HEK293T (cell line): ENCODE results near the gene CMKLR1.

Experiments
- CTCF ChIA-PET: fragments of 350-600 bp; formaldehyde crosslinking; extraction: SDS; loops from one replicate; lab custom pipeline; 2021; ENCODE audit warnings: antibody characterized with exemption, inconsistent platforms; lab: Yijun Ruan, JAX
- POLR2A ChIA-PET: fragments of 350-600 bp; formaldehyde crosslinking; extraction: SDS; loops from one replicate; lab custom pipeline; 2020; ENCODE audit warnings: antibody characterized with exemption, inconsistent platforms; lab: Yijun Ruan, JAX
- DNase-seq: peaks from one replicate; pipeline ENCODE4 v3.0.0; 2012; ENCODE audit warnings: mixed read lengths; ENCODE audit errors: extremely low spot score
- ARNT ChIP-seq: fragments of 450-650 bp; IDR thresholded peaks from 2 replicates; pipeline ENCODE4 v1.6.1; 2017; ENCODE audit warnings: mild to moderate bottlenecking
- BHLHE40 ChIP-seq: fragments of 450-650 bp; IDR thresholded peaks from 2 replicates; pipeline ENCODE4 v1.6.1; 2016; ENCODE audit warnings: mild to moderate bottlenecking, moderate library complexity, borderline replicate concordance
- CTBP1 ChIP-seq: fragments of 450-650 bp; IDR thresholded peaks from 2 replicates; pipeline ENCODE4 v1.6.1; 2016; ENCODE audit warnings: borderline replicate concordance
- ELF4 ChIP-seq: fragments of 450-650 bp; IDR thresholded peaks from 2 replicates; pipeline ENCODE4 v1.6.1; 2017; ENCODE audit warnings: antibody characterized with exemption
- FOXA1 ChIP-seq: fragments of 450-650 bp; IDR thresholded peaks from 2 replicates; pipeline ENCODE4 v1.6.1; 2016; ENCODE audit warnings: mild to moderate bottlenecking
- FOXK2 ChIP-seq: fragments of 450-650 bp; IDR thresholded peaks from 2 replicates; pipeline ENCODE4 v1.6.1; 2016; ENCODE audit warnings: mild to moderate bottlenecking
- FOXM1 ChIP-seq: fragments of 450-650 bp; IDR thresholded peaks from 2 replicates; pipeline ENCODE4 v1.6.1; 2017; ENCODE audit warnings: mild to moderate bottlenecking, borderline replicate concordance
- HDGF ChIP-seq: fragments of 450-650 bp; IDR thresholded peaks from 2 replicates; pipeline ENCODE4 v1.6.1; 2017; ENCODE audit warnings: antibody characterized with exemption, borderline replicate concordance
- L3MBTL2 ChIP-seq: fragments of 450-650 bp; conservative IDR thresholded peaks from 2 replicates; pipeline ENCODE4 v1.6.1; 2016; ENCODE audit warnings: mild to moderate bottlenecking
- LEF1 ChIP-seq: fragments of 450-650 bp; IDR thresholded peaks from 2 replicates; pipeline ENCODE4 v1.6.1; 2017; ENCODE audit warnings: mild to moderate bottlenecking, borderline replicate concordance
- NFRKB ChIP-seq: fragments of 450-650 bp; IDR thresholded peaks from 2 replicates; pipeline ENCODE4 v1.6.1; 2016; ENCODE audit warnings: mild to moderate bottlenecking, moderate library complexity
- SP1 ChIP-seq: fragments of 450-650 bp; IDR thresholded peaks from 2 replicates; pipeline ENCODE4 v1.6.1; 2017
- SUZ12 ChIP-seq: fragments of 450-650 bp; IDR thresholded peaks from 2 replicates; pipeline ENCODE4 v1.6.1; 2016; ENCODE audit warnings: mild to moderate bottlenecking
- TARDBP ChIP-seq: fragments of 450-650 bp; IDR thresholded peaks from 2 replicates; pipeline ENCODE4 v1.6.1; 2016
- ZNF384 ChIP-seq: fragments of 450-650 bp; IDR thresholded peaks from 2 replicates; pipeline ENCODE4 v1.6.1; 2016
- TF ChIP-seq, protein P1 (sequence below): fragments of 450-650 bp; IDR thresholded peaks from 2 replicates; pipeline ENCODE4 v1.6.1; 2016

Gene CMKLR1

DNA sequence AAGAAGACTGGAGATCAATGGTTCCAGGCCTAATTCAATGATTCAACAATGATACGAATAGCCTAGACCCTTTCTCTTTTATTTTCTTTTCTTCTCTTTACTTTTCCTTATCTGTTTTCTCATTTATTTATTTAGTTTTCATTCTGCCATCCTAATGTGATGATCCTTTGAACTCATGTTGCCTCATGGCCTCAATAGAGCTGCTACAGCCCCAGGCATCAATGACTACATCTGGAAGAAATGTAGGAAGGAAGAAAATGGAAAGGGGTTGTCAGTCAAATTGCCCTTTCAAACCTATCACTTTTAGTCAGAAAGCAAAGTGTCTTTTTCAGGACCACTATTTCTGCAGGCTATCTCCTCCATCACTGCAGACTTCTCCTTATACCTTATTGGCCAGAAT is 69.9 kb downstream of the CMKLR1 start:
- no peak for DNase-seq
- POLR2A ChIA-PET: no interaction called here
- CTCF ChIA-PET: no interaction called here
- TF ChIP-seq FOXM1 (no peak), HDGF (no peak), FOXK2 (no peak), NFRKB (no peak), LEF1 (no peak), SP1 (no peak), ARNT (no peak), FOXA1 (no peak), TARDBP (no peak), L3MBTL2 (no peak)

DNA sequence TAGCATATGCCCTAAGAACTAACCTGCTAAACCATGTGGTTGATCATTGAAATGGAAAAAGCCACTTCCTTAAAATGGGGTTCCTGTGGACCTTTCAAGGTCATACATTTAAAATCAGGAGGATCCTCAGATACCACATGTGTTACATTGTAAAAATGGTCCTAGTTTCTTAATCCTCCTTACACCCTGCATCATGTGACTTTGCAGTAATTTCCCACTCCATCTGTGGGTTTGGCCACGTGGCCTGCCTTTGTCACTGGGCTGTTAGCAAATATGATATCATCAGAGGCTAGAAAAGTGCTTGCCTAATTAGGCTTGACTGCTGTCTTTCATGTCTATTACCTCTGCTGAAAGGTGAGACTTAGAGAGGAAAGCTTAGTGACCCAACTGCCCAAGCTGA is 70.7 kb downstream of the CMKLR1 start:
- no peak for TF ChIP-seq L3MBTL2
- TF ChIP-seq FOXK2: no peak
- no peak for TF ChIP-seq NFRKB
- no peak for TF ChIP-seq SUZ12
- POLR2A ChIA-PET: no interaction called here
- DNase-seq: no peak
- CTCF ChIA-PET: no interaction called here

DNA sequence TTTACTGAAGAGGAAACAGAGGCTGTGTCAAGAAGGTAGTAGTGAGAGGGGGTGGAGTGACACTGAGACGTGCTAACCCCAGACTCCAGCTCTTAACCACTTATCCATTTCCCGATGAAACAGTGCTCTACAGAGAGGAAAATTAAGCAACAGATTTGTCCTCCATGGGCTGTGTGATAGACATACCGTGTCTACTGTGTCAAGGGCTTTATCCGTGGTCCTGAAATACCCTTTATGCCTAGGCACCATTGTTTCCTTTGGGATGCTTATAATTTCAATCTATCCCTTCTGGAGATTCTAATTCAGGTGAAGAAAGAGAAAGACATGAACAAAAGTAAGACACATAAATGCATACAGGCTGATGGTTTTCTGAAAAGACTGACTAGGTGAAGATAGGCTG is 71.7 kb downstream of the CMKLR1 start:
- ChIA-PET CTCF (no interaction called here), POLR2A (no interaction called here)
- DNase-seq: no peak
- TF ChIP-seq SUZ12 (no peak), HDGF (no peak)

DNA sequence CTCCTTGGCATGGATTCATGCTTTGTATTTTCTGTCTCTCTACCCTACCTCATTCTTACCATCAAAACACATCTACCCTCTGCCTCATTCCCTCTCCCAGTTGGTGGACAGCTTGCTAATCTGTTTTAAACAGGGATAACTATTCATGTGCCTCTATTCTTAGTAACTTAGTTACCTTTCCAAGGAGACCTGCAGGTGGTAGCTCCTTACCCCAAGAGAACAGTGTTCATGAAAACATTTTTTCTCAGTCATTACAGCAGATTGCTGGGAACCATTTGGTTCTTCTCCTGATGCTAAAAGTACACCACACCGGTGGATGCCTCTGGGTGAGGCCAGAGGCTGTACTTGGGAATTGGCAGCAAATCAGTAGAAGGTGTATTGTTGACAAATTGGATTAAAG is 73.0 kb downstream of the CMKLR1 start:
- no peak for DNase-seq
- CTCF ChIA-PET: no interaction called here
- no peak for TF ChIP-seq ARNT
- TF ChIP-seq LEF1: no peak
- TF ChIP-seq ELF4: no peak
- TF ChIP-seq CTBP1: no peak
- no peak for TF ChIP-seq TARDBP
- no peak for TF ChIP-seq BHLHE40
- TF ChIP-seq, protein P1, sequence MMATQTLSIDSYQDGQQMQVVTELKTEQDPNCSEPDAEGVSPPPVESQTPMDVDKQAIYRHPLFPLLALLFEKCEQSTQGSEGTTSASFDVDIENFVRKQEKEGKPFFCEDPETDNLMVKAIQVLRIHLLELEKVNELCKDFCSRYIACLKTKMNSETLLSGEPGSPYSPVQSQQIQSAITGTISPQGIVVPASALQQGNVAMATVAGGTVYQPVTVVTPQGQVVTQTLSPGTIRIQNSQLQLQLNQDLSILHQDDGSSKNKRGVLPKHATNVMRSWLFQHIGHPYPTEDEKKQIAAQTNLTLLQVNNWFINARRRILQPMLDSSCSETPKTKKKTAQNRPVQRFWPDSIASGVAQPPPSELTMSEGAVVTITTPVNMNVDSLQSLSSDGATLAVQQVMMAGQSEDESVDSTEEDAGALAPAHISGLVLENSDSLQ: no peak
- no peak for TF ChIP-seq L3MBTL2
- TF ChIP-seq SUZ12: no peak
- no peak for TF ChIP-seq FOXA1
- no peak for TF ChIP-seq FOXM1
- TF ChIP-seq SP1: no peak
- POLR2A ChIA-PET: no interaction called here

DNA sequence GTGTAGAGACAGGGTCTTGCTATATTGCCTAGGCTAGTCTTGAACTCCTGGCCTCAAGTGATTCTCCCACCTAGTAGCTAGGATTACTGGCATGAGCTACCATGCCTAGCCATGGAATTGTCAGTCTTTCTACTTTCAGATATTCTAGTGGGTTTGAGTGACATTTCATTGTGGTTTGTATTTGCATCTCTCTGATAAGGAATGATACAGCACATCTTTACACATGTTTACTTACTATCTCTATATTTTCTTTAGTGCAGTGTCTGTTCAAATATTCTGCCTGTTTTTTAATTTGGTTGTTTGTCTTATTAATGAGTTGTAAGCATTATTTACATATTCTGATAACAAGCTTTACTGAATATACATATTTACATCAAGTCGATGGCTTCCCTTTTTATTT is 73.6 kb downstream of the CMKLR1 start:
- CTCF ChIA-PET: no interaction called here
- DNase-seq: no peak
- no peak for TF ChIP-seq CTBP1
- TF ChIP-seq, protein P1: no peak
- no peak for TF ChIP-seq SUZ12
- POLR2A ChIA-PET: no interaction called here

DNA sequence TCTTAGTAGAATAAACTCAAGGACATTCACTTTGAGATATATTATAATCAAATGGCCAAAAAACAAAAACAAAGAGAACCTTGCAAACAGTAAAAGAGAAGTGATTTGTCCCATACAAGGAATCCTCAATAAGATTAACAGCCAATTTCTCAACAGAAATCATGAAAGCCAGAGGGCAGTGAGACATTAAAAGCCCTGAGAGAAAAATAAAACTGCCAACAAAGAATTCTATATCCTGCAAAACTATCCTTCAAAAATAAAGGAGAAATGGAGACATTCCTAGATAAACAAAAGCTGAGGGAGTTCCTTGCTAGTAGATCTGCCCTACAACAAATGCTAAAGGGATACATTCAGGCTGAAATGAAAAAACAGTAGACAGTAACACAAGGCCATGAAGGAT is 78.1 kb downstream of the CMKLR1 start:
- DNase-seq: no peak
- ChIA-PET CTCF (no interaction called here), POLR2A (no interaction called here)
- TF ChIP-seq SP1 (no peak), FOXK2 (no peak), L3MBTL2 (no peak)

DNA sequence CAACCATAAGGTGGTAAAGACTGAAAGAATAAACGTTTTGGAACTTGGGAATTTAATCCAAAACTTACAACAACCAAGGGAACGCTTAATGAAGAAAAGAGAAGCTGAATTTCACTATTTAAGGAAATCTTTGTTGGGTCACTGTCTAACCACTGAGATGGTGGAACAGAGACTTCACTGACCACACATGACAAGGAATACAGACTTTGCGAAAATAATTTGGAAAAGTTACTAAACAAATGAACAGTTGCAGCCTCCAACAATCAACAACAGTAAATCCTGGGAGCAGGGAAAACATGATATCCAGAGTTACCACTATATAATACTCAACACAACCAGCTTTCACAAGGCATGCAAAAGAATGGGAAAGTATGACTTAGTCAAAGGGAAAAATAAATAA is 79.1 kb downstream of the CMKLR1 start:
- POLR2A ChIA-PET: no interaction called here
- CTCF ChIA-PET: no interaction called here
- DNase-seq: no peak
- TF ChIP-seq NFRKB: no peak
- no peak for TF ChIP-seq SP1
- no peak for TF ChIP-seq ELF4
- TF ChIP-seq CTBP1: no peak
- TF ChIP-seq TARDBP: no peak
- TF ChIP-seq FOXK2: no peak
- no peak for TF ChIP-seq L3MBTL2
- TF ChIP-seq HDGF: no peak
- TF ChIP-seq FOXA1: no peak
- TF ChIP-seq FOXM1: no peak
- no peak for TF ChIP-seq ZNF384
- TF ChIP-seq LEF1: no peak
- TF ChIP-seq SUZ12: no peak

DNA sequence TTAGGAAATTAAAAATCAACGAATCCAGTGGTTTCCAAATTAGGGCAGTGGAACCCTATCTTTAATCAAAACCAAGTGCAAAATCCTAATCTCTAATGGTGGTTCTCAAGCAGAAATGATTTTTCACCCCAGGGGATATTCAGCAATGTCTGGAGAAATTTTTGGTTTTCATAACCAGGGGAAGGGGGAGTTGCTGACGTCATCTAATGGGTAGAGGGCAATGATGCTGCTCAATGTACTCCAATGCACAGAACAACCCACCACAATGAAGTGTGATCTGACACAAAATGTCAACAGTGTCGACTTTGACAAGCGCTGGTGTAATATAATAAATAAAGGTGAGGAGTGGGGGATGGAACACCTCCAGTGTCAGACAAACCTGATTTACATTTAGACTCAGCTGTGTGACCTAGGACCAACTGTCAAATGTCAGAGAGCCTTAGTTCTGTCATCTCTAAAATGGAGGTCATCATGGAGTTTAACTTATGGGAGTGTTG is 81.5 kb downstream of the CMKLR1 start:
- no peak for DNase-seq
- CTCF ChIA-PET: no interaction called here
- TF ChIP-seq SP1 (no peak), ARNT (no peak), LEF1 (no peak), HDGF (no peak), ZNF384 (no peak), CTBP1 (no peak), NFRKB (no peak), BHLHE40 (no peak), FOXM1 (no peak)
- TF ChIP-seq, protein P1: no peak
- POLR2A ChIA-PET: no interaction called here
